GM10847 (cell line): Measurements from ENCODE around the gene SERPINE3.

Experiments used
- POLR2A ChIP-seq: IDR thresholded peaks from 2 replicates; pipeline ENCODE4 v1.6.1; 2011; ENCODE audit not compliant: insufficient read length; ENCODE audit errors: extremely low read depth

SERPINE3 gene

GRCh38 chr13:51323824-51324511 is 15.5 kb upstream of the SERPINE3 start:
- TF ChIP-seq POLR2A = no peak

- no peak for TF ChIP-seq POLR2A
These were observed 14.6 kb upstream of the SERPINE3 start for GRCh38 chr13:51324714-51325420.

GRCh38 chr13:51325837-51326236 is 13.7 kb upstream of the SERPINE3 start:
- no peak for TF ChIP-seq POLR2A

- no peak for TF ChIP-seq POLR2A
These were observed 12.7 kb upstream of the SERPINE3 start for GRCh38 chr13:51326777-51327176.

- no peak for TF ChIP-seq POLR2A
These were observed 11.5 kb upstream of the SERPINE3 start for GRCh38 chr13:51327961-51328360.

GRCh38 chr13:51328488-51328887 is 11.0 kb upstream of the SERPINE3 start:
- TF ChIP-seq POLR2A = no peak

GRCh38 chr13:51329606-51330005 is 9.9 kb upstream of the SERPINE3 start:
- no peak for TF ChIP-seq POLR2A

GRCh38 chr13:51330791-51331190 is 8.7 kb upstream of the SERPINE3 start:
- no peak for TF ChIP-seq POLR2A

- no peak for TF ChIP-seq POLR2A
These were observed 8.1 kb upstream of the SERPINE3 start for GRCh38 chr13:51331354-51331861.

GRCh38 chr13:51332566-51333361 is 6.7 kb upstream of the SERPINE3 start:
- no peak for TF ChIP-seq POLR2A

- TF ChIP-seq POLR2A = no peak
These were observed 6.1 kb upstream of the SERPINE3 start for GRCh38 chr13:51333421-51333820.

- no peak for TF ChIP-seq POLR2A
These were observed 5.7 kb upstream of the SERPINE3 start for GRCh38 chr13:51333826-51334225.

- no peak for TF ChIP-seq POLR2A
These were observed 2.7 kb upstream of the SERPINE3 start for GRCh38 chr13:51336746-51337145.

GRCh38 chr13:51339952-51340732 is 651 bp downstream of the SERPINE3 start:
- TF ChIP-seq POLR2A = no peak

- no peak for TF ChIP-seq POLR2A
These were observed 1.7 kb downstream of the SERPINE3 start for GRCh38 chr13:51341232-51341631.
